ENCODE measurements around the gene SEPTIN1. TPM values are rescaled to one million over a fixed set of nuclear protein-coding genes. Genes with fewer than 3 reads are reported as not detected.

Gene SEPTIN1
- total and polyA plus RNA-seq, 2 experiments from 2014 or later: 0.21 to 3.9 TPM

DNA sequence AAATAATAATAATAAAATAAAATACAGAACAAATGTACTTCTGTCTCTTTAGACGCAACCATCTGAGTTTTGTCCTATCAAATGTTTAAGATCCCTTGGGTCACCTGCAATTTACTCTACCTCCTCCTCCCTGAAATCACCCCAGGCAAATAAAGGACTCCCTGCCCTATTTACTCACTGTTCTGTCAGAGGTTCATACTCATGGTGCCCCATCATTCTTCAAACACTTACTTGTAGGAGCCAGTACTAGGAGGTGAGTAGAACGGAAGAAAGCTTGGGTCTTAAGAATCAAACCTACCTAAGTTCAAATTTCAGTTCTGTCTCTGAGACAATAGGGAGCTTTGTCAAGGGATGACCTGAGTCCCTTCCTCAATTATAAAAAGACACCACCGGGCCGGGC lies 15.8 kb downstream of the SEPTIN1 start:
- no peaks in the 10 kb centered on the region for H3K27me3 ChIP-seq (ENCODE audit: insufficient read depth)
- H4K20me1 ChIP-seq (replicated peaks; ENCODE audit: insufficient read depth): peaks cover 14% of the 10 kb centered on the region
- TF ChIP-seq, protein P1, sequence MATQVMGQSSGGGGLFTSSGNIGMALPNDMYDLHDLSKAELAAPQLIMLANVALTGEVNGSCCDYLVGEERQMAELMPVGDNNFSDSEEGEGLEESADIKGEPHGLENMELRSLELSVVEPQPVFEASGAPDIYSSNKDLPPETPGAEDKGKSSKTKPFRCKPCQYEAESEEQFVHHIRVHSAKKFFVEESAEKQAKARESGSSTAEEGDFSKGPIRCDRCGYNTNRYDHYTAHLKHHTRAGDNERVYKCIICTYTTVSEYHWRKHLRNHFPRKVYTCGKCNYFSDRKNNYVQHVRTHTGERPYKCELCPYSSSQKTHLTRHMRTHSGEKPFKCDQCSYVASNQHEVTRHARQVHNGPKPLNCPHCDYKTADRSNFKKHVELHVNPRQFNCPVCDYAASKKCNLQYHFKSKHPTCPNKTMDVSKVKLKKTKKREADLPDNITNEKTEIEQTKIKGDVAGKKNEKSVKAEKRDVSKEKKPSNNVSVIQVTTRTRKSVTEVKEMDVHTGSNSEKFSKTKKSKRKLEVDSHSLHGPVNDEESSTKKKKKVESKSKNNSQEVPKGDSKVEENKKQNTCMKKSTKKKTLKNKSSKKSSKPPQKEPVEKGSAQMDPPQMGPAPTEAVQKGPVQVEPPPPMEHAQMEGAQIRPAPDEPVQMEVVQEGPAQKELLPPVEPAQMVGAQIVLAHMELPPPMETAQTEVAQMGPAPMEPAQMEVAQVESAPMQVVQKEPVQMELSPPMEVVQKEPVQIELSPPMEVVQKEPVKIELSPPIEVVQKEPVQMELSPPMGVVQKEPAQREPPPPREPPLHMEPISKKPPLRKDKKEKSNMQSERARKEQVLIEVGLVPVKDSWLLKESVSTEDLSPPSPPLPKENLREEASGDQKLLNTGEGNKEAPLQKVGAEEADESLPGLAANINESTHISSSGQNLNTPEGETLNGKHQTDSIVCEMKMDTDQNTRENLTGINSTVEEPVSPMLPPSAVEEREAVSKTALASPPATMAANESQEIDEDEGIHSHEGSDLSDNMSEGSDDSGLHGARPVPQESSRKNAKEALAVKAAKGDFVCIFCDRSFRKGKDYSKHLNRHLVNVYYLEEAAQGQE (IDR thresholded peaks at IDR 0.05; ENCODE audit: unreplicated experiment): no peak
- TF ChIP-seq CTCF (conservative IDR thresholded peaks at IDR 0.05; ENCODE audit: low read depth in 2 of 2): no peak
- H3K27ac Mint-ChIP-seq: no peak overlapping the region
- DNase-seq (ENCODE audit: low spot score) (no peak), ATAC-seq (no peak)
- H3K27me3 Mint-ChIP-seq (ENCODE audit: insufficient read depth, low read depth, poor library complexity): peaks cover 16% of the 10 kb centered on the region
- H3K9me2 ChIP-seq (ENCODE audit: insufficient read depth): no peaks in the 10 kb centered on the region
- H3K27ac ChIP-seq (ENCODE audit: low read depth): no peak overlapping the region
- H3K36me3 Mint-ChIP-seq (ENCODE audit: low read depth): peaks cover 18% of the 10 kb centered on the region
- no peak overlapping the region for H3K4me2 ChIP-seq
- H3K4me1 ChIP-seq (ENCODE audit: insufficient read depth): peaks cover 11% of the 10 kb centered on the region
- H3F3A ChIP-seq (replicated peaks; ENCODE audit: low read depth): no peaks in the 10 kb centered on the region
- H3K4me1 Mint-ChIP-seq: peaks cover 28% of the 10 kb centered on the region
- no peak overlapping the region for H2AFZ ChIP-seq
- peaks cover 40% of the 10 kb centered on the region for H3K79me2 ChIP-seq (replicated peaks; ENCODE audit: insufficient read depth)
- H3K36me3 ChIP-seq (ENCODE audit: insufficient read depth): no peaks in the 10 kb centered on the region
- H3K9me3 Mint-ChIP-seq: no peaks in the 10 kb centered on the region; the same call in 2 of the 3 replicates
- H3K4me3 ChIP-seq: no peak overlapping the region
- H3K4me3 Mint-ChIP-seq: no peak overlapping the region; the same call in 2 of the 3 replicates

DNA sequence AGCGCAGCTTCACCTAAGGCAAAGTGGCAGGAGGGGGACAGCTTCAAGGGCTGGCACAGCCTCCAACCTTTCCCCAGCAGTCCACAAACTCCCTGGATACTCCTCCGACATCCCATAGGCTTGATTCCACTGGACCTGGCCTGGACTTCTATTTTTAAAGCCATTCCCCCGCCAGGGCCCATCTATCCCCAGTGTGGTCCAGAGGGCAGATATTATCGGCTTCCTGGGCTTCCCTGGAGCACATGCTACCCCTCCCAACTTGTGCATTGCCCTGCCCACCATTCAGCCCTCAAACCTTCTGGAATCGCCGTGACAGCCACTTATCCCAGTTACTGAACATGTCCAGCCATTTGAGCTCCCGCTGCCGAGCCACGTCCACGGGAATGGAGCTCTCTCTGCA lies 17.2 kb downstream of the SEPTIN1 start:
- no peak overlapping the region for H3K4me3 Mint-ChIP-seq
- peaks cover 11% of the 10 kb centered on the region for H3K27me3 Mint-ChIP-seq (ENCODE audit: insufficient read depth, low read depth, poor library complexity)
- peaks cover 11% of the 10 kb centered on the region for H3K4me1 ChIP-seq (ENCODE audit: insufficient read depth)
- DNase-seq (ENCODE audit: low spot score) (no peak), ATAC-seq (no peak)
- H4K20me1 ChIP-seq (replicated peaks; ENCODE audit: insufficient read depth): peaks cover 14% of the 10 kb centered on the region
- no peaks in the 10 kb centered on the region for H3F3A ChIP-seq (replicated peaks; ENCODE audit: low read depth)
- no peak overlapping the region for H2AFZ ChIP-seq
- peaks cover 27% of the 10 kb centered on the region for H3K4me1 Mint-ChIP-seq
- H3K4me3 ChIP-seq: no peak overlapping the region
- H3K36me3 Mint-ChIP-seq (ENCODE audit: low read depth): peaks cover 24% of the 10 kb centered on the region
- no peaks in the 10 kb centered on the region for H3K36me3 ChIP-seq (ENCODE audit: insufficient read depth)
- no peaks in the 10 kb centered on the region for H3K27me3 ChIP-seq (ENCODE audit: insufficient read depth)
- no peaks in the 10 kb centered on the region for H3K9me2 ChIP-seq (ENCODE audit: insufficient read depth)
- H3K79me2 ChIP-seq (replicated peaks; ENCODE audit: insufficient read depth): peaks cover 40% of the 10 kb centered on the region
- H3K4me2 ChIP-seq: no peak overlapping the region
- H3K9me3 Mint-ChIP-seq: no peaks in the 10 kb centered on the region; the same call in 1 of the 3 replicates
- H3K27ac Mint-ChIP-seq: no peak overlapping the region
- H3K27ac ChIP-seq (ENCODE audit: low read depth): no peak overlapping the region
- TF ChIP-seq ZNF462 (CRISPR knock-in tag; IDR thresholded peaks at IDR 0.05): no peak
- TF ChIP-seq, protein P1 (IDR thresholded peaks at IDR 0.05; ENCODE audit: unreplicated experiment): no peak
- TF ChIP-seq NANOG (IDR thresholded peaks at IDR 0.05; ENCODE audit: borderline replicate concordance): no peak
- TF ChIP-seq ZNF331 (CRISPR knock-in tag; IDR thresholded peaks at IDR 0.05; ENCODE audit: low read depth): no peak
- TF ChIP-seq POLR2AphosphoS5 (IDR thresholded peaks at IDR 0.05; ENCODE audit: low read depth): no peak
